ENCODE data around the gene MTHFSD.

MTHFSD gene

DNA sequence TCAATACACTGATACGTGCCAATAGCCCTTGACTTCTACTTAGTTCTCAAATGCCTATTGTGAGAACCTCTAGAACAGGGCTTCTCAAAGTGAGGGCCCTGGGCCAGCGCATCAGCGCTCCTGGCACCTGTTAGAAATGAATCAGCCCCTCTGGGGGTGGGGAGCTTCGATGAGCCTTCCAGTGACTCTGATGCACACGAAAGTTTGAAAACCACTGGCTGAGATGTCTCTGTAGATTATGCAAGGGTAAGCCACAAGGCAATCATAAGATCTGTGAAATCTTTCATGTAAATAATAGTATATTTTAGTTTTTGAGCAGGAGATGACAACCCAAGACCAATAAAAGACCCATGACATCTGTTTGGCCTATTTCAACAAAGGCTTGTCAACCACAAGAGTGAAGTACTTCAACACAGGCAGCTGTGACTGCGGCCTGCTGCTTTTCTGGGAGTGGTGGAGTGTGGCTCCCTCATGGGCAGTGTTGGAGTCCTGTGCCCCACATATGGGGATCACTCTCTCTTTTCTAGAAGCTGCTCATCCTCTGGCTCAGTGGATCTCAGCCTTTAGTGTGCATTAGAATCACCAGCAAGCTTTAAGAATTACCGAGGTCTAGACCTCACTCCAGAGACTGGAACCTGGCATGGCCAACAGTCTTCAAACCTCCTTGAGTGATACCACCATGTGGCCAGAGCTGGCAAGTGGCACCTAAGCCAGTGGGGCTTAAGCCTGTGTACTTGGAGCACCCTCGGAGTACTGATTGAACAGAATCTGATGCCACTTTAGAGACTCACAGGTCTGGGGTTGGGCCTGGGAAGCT is 5.8 kb downstream of the MTHFSD start:
- Mint-ChIP-seq H3K9me3 (no peaks in the 10 kb centered on the region), H3K4me1 (peaks cover 17% of the 10 kb centered on the region)

DNA sequence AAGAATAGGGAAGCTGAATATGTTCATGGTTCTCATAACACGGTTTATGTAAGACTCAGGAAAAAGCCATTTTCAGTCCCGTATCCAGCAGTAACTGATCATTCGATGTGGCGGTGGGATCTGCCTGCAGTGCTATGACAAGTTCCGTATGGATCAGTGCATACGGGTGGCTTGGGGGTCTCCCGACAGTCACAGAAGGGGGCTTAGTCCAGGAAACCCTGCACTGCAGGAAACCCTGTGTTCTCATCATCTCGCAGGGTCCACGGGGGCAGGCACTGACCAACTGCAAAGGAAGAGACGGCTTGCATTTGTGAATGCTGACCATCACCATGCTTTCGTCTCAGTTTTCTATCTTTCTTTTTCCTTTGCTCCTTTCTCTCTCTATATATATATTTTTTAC is 7.7 kb downstream of the MTHFSD start:
- H3K27me3 Mint-ChIP-seq: no peaks in the 10 kb centered on the region
- peaks cover 2% of the 10 kb centered on the region for H3K4me1 Mint-ChIP-seq
- H3K9me3 Mint-ChIP-seq: no peaks in the 10 kb centered on the region
- no peak overlapping the region for H3K27ac Mint-ChIP-seq
- H3K4me3 Mint-ChIP-seq: no peak overlapping the region
- peaks cover 9% of the 10 kb centered on the region for H3K36me3 Mint-ChIP-seq

More for the DNA sequence above, 5.8 kb downstream of the MTHFSD start:
- peaks cover 9% of the 10 kb centered on the region for H3K36me3 Mint-ChIP-seq
- no peaks in the 10 kb centered on the region for H3K27me3 Mint-ChIP-seq
- no peak overlapping the region for H3K27ac Mint-ChIP-seq
- H3K4me3 Mint-ChIP-seq: no peak overlapping the region

DNA sequence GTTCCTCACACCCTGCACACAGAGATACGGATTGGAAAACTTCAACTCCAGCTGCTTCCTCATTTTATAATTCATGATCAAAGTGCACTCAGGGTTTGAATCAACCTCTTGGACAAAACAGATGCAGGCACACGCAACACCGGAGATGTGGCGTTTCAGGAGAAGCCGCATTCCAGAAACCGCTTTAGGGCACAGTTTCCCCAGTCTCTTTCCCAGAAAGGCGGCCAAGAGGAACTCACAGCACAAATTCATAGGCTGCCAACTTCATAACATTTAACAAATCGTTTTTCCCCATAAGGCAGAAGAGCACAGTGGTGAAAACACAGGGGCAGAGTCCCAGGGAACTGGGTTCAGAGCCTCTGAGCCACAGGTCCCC is 8.4 kb downstream of the MTHFSD start:
- no peaks in the 10 kb centered on the region for H3K9me3 Mint-ChIP-seq
- H3K4me1 Mint-ChIP-seq: no peaks in the 10 kb centered on the region
- H3K4me3 Mint-ChIP-seq: no peak overlapping the region
- H3K27ac Mint-ChIP-seq: no peak overlapping the region
- H3K27me3 Mint-ChIP-seq: no peaks in the 10 kb centered on the region
- peaks cover 9% of the 10 kb centered on the region for H3K36me3 Mint-ChIP-seq

DNA sequence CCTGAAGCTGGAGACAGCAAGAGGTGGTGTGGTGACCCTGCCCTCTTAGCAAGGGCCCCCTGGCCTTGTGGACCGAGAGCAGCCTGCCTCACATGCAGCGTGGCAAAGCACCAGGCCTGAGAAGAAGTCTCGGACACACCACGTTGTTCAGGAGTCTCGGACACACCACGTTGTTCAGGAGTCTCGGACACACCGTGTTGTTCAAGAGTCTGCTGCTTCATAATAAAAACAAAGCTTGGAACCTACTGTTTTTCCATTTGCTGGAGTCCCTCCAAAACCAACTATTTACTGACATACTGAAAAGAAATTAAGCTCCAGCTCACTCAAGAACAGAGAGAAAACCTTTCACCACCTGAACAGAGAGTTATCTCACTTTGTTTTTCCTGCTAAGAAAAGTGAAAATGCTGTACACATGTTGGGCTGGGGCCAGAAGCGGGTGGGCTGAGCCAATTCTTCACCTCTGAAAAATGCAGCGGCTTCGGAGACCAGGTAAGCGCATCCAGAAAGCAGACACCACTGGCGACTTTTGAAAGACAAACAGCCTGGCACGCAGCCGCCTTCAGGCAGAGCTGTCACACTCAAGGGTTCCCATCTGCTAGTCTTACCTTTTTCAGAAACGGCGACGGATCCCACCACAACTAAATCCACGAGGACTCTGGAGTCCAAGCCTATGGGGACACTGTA is 8.9 kb downstream of the MTHFSD start:
- H3K27ac Mint-ChIP-seq: no peak overlapping the region
- no peaks in the 10 kb centered on the region for H3K4me1 Mint-ChIP-seq
- no peak overlapping the region for H3K4me3 Mint-ChIP-seq
- H3K9me3 Mint-ChIP-seq: no peaks in the 10 kb centered on the region
- peaks cover 9% of the 10 kb centered on the region for H3K36me3 Mint-ChIP-seq
- H3K27me3 Mint-ChIP-seq: no peaks in the 10 kb centered on the region

DNA sequence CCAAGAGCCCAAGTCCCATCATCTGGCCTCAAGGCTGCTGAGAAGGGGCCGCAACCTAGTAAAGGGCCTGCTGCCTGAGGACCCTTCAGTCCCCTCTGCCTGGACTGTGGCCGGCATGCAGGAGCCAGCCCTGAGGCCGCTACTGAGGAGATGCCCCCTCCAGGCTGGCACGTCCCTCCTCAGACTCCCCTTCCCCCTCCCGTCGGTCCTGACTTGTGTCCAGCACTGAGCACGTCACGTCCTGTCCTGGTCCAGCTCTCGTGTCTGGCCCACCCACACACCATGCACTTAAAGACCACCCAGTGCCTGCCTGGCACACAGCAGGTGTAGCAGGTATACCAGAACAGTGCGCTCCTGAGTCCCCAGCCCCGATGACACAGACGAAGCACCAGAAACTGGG is 9.6 kb downstream of the MTHFSD start:
- Mint-ChIP-seq H3K36me3 (peaks cover 11% of the 10 kb centered on the region), H3K27ac (no peak overlapping the region), H3K4me3 (no peak overlapping the region), H3K27me3 (no peaks in the 10 kb centered on the region), H3K4me1 (no peaks in the 10 kb centered on the region), H3K9me3 (no peaks in the 10 kb centered on the region)

DNA sequence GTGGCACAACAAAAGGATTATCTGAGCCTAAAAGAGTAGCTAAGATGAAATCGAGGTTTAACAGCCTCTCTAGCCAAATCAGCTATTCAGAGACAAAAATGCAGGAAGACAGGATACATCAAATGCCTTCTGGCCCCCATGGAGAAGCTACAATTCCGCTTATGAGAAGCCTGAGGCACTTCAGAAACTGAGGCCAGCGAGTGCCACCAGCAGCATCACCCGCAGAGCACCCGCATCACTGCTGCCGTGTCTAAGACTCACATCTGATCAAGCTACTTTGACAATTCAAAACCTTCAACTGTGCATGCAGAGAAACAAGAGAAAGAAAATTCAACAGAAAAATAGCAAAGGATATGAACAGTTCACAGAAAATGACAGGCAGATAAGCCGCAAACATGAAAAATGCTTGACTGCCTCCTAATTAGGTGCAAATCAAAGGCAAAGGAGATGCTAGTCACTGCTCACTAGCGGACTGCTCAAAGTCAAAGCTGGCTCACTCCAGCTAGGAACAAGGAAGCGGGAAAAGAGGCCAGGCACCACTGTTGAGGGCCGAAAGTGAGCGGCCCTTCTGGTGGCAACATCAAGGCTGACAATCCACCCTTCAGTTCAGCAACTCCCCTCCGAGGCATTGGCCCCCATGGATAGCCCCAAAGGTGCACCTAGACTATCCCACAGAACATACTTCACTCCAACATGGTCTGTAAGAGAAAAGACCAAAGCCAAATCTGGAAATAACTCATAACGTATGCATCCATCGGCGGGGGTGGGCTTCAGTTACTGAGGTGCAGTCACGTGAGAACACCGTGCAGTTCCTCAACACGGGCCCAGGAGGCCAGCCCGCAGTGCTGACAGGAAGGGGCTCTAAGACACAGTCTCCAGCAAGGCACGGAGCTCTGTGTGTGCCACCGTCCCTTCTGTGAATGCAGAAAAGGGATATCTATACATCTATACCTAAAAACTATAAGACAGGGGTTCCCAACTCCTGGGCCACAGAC is 12.0 kb downstream of the MTHFSD start:
- no peak overlapping the region for H3K27ac Mint-ChIP-seq
- H3K9me3 Mint-ChIP-seq: no peaks in the 10 kb centered on the region
- peaks cover 11% of the 10 kb centered on the region for H3K36me3 Mint-ChIP-seq
- H3K27me3 Mint-ChIP-seq: no peaks in the 10 kb centered on the region
- H3K4me1 Mint-ChIP-seq: no peaks in the 10 kb centered on the region
- no peak overlapping the region for H3K4me3 Mint-ChIP-seq

DNA sequence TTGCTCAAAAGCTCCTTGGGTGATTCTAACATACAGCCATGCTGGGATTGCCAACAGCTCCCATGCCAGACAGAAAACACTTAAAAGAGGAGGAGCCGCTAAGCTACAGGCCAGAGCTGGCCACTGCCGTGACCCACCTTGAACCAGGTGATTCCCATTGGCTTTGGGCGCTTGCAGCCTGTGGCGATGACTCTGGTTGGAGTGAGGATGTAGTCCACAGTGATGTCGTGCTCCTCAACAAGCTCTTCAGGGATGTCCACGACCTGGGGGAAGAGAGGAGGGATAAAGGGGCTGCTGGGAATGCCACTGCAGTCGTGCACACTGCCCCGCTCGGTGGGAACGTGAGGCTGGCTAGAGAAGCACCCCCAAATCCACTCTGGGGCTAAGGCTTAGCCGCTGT is 13.5 kb downstream of the MTHFSD start:
- Mint-ChIP-seq H3K4me1 (no peaks in the 10 kb centered on the region), H3K4me3 (no peak overlapping the region), H3K36me3 (peaks cover 11% of the 10 kb centered on the region), H3K9me3 (no peaks in the 10 kb centered on the region), H3K27me3 (no peaks in the 10 kb centered on the region), H3K27ac (no peak overlapping the region)

DNA sequence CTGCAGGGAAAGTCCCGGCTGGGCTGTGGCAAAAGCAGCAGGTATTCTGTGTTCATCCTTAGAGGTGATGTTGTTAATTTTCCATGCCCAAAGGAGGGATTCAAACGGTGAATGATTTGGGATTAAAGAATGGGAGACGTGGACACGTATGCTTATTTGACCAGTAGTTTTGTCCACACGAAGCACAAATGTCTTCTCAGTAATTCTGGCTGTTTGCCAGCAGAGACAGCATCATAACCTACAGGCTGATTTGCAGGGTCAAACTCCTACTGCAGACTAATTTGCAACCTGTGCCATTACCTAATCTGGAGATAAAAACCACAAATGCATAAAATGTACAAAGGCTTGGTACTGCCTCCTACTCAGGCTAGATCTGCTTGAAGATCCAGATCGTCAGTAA is 14.1 kb downstream of the MTHFSD start:
- Mint-ChIP-seq H3K36me3 (peaks cover 11% of the 10 kb centered on the region), H3K27ac (no peak overlapping the region), H3K27me3 (no peaks in the 10 kb centered on the region), H3K9me3 (no peaks in the 10 kb centered on the region), H3K4me1 (no peaks in the 10 kb centered on the region), H3K4me3 (no peak overlapping the region)

DNA sequence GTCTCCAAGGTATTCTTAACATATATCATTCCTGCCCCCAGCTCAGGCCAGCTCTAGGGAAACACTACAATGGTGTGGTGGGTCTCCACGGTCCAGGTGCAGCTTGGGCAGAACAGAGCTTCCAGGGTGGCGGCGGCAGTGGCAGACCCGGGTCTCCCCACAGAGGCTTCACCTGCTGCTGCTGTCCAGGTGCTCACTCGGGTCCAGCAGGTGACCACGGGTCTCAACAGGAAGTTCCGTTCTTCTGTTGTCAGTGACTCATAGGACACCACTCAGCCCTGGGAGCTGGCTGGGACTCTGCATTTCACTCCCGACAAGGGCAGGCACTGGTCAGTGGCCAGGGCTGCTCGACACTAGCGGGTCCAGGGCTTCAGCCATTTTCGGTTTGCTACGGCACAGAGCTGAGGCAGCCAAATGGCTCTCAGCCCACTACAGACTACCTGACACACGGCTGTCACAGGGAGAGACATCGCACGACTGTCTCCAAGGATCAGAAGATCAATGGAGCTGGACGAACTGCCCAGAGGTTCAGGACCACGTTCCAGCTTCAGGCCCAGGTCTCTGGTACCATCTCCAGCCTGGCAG is 16.7 kb downstream of the MTHFSD start:
- peaks cover 2% of the 10 kb centered on the region for H3K36me3 Mint-ChIP-seq
- H3K9me3 Mint-ChIP-seq: no peaks in the 10 kb centered on the region
- no peaks in the 10 kb centered on the region for H3K4me1 Mint-ChIP-seq
- no peaks in the 10 kb centered on the region for H3K27me3 Mint-ChIP-seq
- H3K27ac Mint-ChIP-seq: no peak overlapping the region
- no peak overlapping the region for H3K4me3 Mint-ChIP-seq

DNA sequence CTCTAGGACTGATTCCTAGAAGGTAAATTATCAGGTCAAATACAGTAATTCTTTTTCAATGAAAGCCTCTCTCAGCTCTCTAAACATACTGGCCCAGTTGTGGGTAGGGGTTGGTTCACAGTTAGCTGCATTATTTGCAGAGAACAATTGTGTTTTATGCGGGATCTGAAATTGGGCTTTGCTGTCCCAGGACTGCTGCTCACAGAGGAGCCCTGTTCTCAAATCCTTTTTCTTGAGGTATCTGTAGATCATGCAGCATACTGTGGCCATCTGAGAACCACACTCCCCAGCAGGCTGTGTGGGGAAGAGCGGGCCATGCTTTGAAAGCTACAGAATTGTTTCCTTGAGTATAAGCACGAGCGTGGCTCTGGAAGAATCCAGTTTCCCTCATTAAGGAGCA is 17.5 kb downstream of the MTHFSD start:
- H3K36me3 Mint-ChIP-seq: peaks cover 2% of the 10 kb centered on the region
- H3K4me1 Mint-ChIP-seq: no peaks in the 10 kb centered on the region
- H3K9me3 Mint-ChIP-seq: no peaks in the 10 kb centered on the region
- no peak overlapping the region for H3K4me3 Mint-ChIP-seq
- H3K27me3 Mint-ChIP-seq: no peaks in the 10 kb centered on the region
- no peak overlapping the region for H3K27ac Mint-ChIP-seq

DNA sequence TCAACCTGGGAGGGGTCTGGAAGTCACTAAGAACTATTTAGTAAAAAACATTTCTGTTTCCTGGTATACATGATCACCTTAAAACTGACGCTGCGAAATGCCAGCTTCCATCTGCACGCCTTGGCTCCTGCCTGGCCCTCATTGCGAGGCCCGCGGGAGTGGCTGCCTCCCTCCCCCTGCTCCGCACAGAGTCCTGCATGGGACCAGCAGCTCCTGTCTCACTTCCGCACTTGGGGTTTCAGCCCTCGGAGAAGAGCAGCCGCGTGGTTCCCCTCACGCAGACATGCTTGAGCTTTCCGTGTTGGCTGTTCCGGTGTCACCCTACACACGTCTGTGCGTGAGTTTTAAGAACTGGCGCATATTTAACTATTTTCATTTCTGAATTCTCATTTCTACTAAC is 18.4 kb downstream of the MTHFSD start:
- Mint-ChIP-seq H3K36me3 (peaks cover 2% of the 10 kb centered on the region), H3K27me3 (no peaks in the 10 kb centered on the region), H3K27ac (no peak overlapping the region), H3K9me3 (no peaks in the 10 kb centered on the region), H3K4me3 (no peak overlapping the region), H3K4me1 (no peaks in the 10 kb centered on the region)

DNA sequence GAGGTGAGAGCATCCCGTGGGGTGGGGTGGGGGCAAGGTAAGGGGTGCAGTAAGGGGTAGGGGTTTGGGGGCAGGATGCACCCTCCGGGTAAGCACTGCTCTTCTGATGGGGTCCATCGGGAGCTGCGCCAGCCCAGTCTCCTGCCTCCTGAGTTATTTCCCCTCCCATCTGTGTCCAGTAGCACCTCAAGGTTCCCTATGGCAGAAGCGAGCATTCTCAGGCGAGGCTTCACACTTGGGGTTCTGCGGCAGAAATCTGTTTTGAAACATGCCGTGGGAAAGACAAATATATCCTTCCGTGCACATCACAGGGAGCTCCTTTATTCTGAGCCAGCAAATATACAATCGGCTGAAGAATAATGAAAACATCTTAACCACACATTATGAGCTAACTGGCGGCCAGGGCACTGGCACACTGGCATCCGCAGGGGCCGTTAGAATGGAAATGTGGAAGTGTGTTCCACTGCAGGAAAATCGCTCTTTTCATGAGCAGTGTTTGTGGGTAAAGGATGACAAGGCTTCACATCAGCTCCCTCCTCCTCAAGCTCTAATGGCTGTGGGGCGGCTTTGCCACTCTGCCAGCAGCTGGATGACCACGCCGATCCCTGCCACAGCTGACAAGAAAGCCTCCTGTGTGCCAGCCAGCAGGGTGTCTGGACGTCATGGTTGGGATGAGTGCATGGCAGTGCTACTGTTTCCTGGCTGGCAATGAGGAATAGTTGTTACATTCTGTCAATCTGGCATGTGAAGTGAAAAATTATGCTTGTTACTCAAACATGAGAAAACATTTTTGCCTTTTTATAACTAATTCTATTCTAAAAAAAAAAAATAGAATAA is 20.0 kb downstream of the MTHFSD start:
- no peaks in the 10 kb centered on the region for H3K4me1 Mint-ChIP-seq
- H3K36me3 Mint-ChIP-seq: peaks cover 2% of the 10 kb centered on the region
- H3K27ac Mint-ChIP-seq: no peak overlapping the region
- no peaks in the 10 kb centered on the region for H3K9me3 Mint-ChIP-seq
- no peaks in the 10 kb centered on the region for H3K27me3 Mint-ChIP-seq
- H3K4me3 Mint-ChIP-seq: no peak overlapping the region

DNA sequence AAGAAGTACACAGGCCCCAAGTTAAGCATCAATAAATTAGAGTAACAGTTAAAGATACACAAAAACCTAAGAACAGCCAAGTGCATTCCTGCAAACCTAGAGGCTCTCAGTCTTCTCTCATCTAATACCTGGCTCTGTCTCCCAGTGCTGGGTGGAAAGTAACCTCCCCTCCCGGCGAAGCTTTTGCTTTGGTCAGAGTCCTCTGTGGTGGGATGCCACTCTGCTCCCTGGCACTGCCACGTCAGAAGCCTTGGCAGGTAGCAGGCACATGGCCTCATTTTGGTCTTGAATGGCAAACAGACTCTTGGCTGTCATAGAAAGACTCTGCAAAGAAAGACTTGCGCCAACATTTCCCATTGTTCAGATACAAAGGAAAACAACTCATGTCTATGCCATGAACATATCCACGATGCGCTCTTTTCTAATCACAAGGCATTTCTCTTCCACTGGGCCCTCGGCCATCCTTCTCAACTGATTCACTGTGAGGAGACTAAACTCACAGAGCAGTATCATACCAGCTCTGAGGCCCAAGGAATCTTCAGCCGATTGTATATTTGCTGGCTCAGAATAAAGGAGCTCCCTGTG is 21.2 kb downstream of the MTHFSD start:
- H3K4me3 Mint-ChIP-seq: no peak overlapping the region
- H3K27ac Mint-ChIP-seq: no peak overlapping the region
- H3K36me3 Mint-ChIP-seq: peaks cover 4% of the 10 kb centered on the region
- H3K4me1 Mint-ChIP-seq: no peaks in the 10 kb centered on the region
- H3K27me3 Mint-ChIP-seq: no peaks in the 10 kb centered on the region
- H3K9me3 Mint-ChIP-seq: no peaks in the 10 kb centered on the region

DNA sequence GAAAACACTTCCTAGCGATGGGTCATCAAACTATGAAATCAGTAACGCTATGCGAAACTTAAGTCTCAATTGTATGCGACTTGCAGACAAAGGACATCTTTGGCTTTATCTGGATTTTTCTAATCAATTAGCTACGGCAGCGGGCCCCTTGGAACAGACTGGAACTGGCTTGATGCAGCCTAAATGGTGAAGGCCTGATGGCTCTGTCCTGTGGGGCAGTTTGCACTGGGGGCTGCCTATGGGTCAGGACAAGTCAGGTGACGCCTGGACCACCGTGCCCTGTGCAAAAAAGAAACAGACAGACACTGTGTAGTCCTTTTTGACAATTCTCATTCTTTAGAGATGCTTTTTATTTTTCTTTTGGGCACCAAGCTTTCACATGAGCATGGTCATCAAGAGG is 22.0 kb downstream of the MTHFSD start:
- no peaks in the 10 kb centered on the region for H3K27me3 Mint-ChIP-seq
- H3K27ac Mint-ChIP-seq: no peak overlapping the region
- no peak overlapping the region for H3K4me3 Mint-ChIP-seq

More for the DNA sequence above, 22.0 kb downstream of the MTHFSD start:
- Mint-ChIP-seq H3K9me3 (no peaks in the 10 kb centered on the region), H3K36me3 (peaks cover 4% of the 10 kb centered on the region), H3K4me1 (no peaks in the 10 kb centered on the region)

Data from activated naive CD4-positive, alpha-beta T cell treated with anti-CD3 and anti-CD28 coated beads, Interleukin-2, amount 50 U/mL, for 24 hours (primary cell).